ENCODE data around the gene TDG.

TDG gene

GRCh38 chr12:103965590-103966504 lies at the start of gene TDG:
Gene TDG (plus strand): TSS chr12:103965872. CDS start chr12:103966038, 166 bp downstream.
- peak; percentile 89 to 99 (median 97) for DNase-seq

- DNase-seq: no peak
Observed at GRCh38 chr12:103917873-103918272, 47.8 kb upstream of the TDG start.

- DNase-seq: no peak
Observed at GRCh38 chr12:103924761-103925641, 40.7 kb upstream of the TDG start.

- DNase-seq: peak in 9 of 51 donors; percentile 4 to 66 (median 8)
Observed at GRCh38 chr12:103928682-103929045, 37.0 kb upstream of the TDG start.

GRCh38 chr12:103929046-103929783 lies 36.5 kb upstream of the TDG start:
- DNase-seq: peak in 43 of 51 donors; percentile 50 to 99 (median 89)

- peak in 31 of 51 donors; percentile 85 to 98 (median 94) for DNase-seq
Observed at GRCh38 chr12:103929784-103930033, 36.0 kb upstream of the TDG start.

- DNase-seq: peak; percentile 93 to 100 (median 99)
Observed at GRCh38 chr12:103930034-103930786, 35.5 kb upstream of the TDG start, which contains the start of gene HSP90B1. Gene HSP90B1 (plus strand): TSS chr12:103930410. CDS start chr12:103930516, 106 bp downstream.

- peak in 16 of 51 donors; percentile 4 to 43 (median 14) for DNase-seq
Observed at GRCh38 chr12:103930787-103931735, 34.6 kb upstream of the TDG start.

- DNase-seq: no peak
Observed at GRCh38 chr12:103933237-103933636, 32.4 kb upstream of the TDG start.

- no peak for DNase-seq
Observed at GRCh38 chr12:103936679-103937078, 29.0 kb upstream of the TDG start.

- DNase-seq: no peak
Observed at GRCh38 chr12:103944964-103945363, 20.7 kb upstream of the TDG start.

GRCh38 chr12:103947871-103948555 lies 17.7 kb upstream of the TDG start:
- no peak for DNase-seq

GRCh38 chr12:103948746-103949406 lies 16.8 kb upstream of the TDG start:
- DNase-seq: no peak

GRCh38 chr12:103952497-103952896 lies 13.2 kb upstream of the TDG start:
- no peak for DNase-seq

- DNase-seq: peak in 2 of 51 donors; percentile 22 to 55
Observed at GRCh38 chr12:103955811-103956508, 9.7 kb upstream of the TDG start.

- DNase-seq: peak in 14 of 51 donors; percentile 20 to 85 (median 48)
Observed at GRCh38 chr12:103956509-103957027, 9.1 kb upstream of the TDG start.

GRCh38 chr12:103957865-103958388 lies 7.7 kb upstream of the TDG start:
- no peak for DNase-seq

Measured in hypothalamus (tissue), 51 donors.